K562 (cell line): ENCODE results near the gene MAPK8IP2. TPM values are rescaled to one million over a fixed set of nuclear protein-coding genes. Genes with fewer than 3 reads are reported as not detected.

ENCODE experiments used
- ATAC-seq: fragments of 200-7000 bp; cut with Tn5 transposase; 3 replicates; pipeline ENCODE4 v1.9.1; 2020; ENCODE audit warnings: moderate library complexity
- BruUV-seq: library from RNA; stranded (reverse); fragments of 400-500 nt; replicated peaks from 2 replicates; lab custom pipeline; 2021; lab: Mats Ljungman, UMichigan
- CTCF ChIA-PET: fragments of 300-600 bp; formaldehyde crosslinking; extraction: SDS; loops from one replicate; lab custom pipeline; 2021; ENCODE audit warnings: low intra/inter-chr PET ratio; lab: Yijun Ruan, JAX
- POLR2A ChIA-PET: fragments of 300-600, 350-650 bp; sonication (Branson Sonifier 250); formaldehyde crosslinking; extraction: SDS; loops from one replicate; lab custom pipeline; 2021; ENCODE audit warnings: antibody characterized with exemption, inconsistent platforms; lab: Yijun Ruan, JAX
- DNase-seq, 4 experiments: peaks; one replicate each; pipeline versions ENCODE4 v3.0.0 to v3.0.0-alpha.2; 2011 to 2018; ENCODE audit warnings: low spot score in 3 of 4, mixed read lengths in 3 of 4; ENCODE audit errors: extremely low read depth in 1 of 4
- FAIRE-seq: peaks from 2 replicates; lab custom pipeline; 2011; peaks lifted over from hg19 to GRCh38; lab: Jason Lieb, UNC
- H2AFZ ChIP-seq: 2 replicates; pipeline ENCODE4 v1.6.0; 2011; ENCODE audit warnings: low read depth, low read length, control low read depth, inconsistent platforms
- H3K27ac ChIP-seq: fragments of 200-600 bp; 3 replicates; pipeline ENCODE4 v1.8.0; 2011; ENCODE audit warnings: low read depth, mild to moderate bottlenecking, control low read depth, inconsistent platforms, low read length, moderate library complexity, mixed read lengths; ENCODE audit errors: extremely low read depth
- H3K27me3 ChIP-seq, 2 experiments: fragments of 300-600 bp in 1 of 2; 2 replicates in 1 of 2; 3 replicates in 1 of 2; pipeline versions ENCODE4 v1.6.0 to v1.8.0; 2011; ENCODE audit warnings: inconsistent platforms in 2 of 2, low read length in 2 of 2, mild to moderate bottlenecking in 1 of 2, mixed read lengths in 1 of 2, moderate library complexity in 1 of 2; ENCODE audit not compliant: control insufficient read depth in 2 of 2, insufficient read depth in 2 of 2
- H3K36me3 ChIP-seq: fragments of 300-600 bp; 3 replicates; pipeline ENCODE4 v1.8.0; 2011; ENCODE audit warnings: mild to moderate bottlenecking, low read length, inconsistent platforms; ENCODE audit not compliant: control insufficient read depth, insufficient read depth
- H3K4me1 ChIP-seq, 2 experiments: fragments of 200-600 bp in 1 of 2; replicated peaks in 1 of 2; 2 replicates in 1 of 2; 3 replicates in 1 of 2; pipeline versions ENCODE4 v1.5.1 to v1.8.0; 2011; ENCODE audit warnings: inconsistent platforms in 2 of 2, low read length in 2 of 2, mild to moderate bottlenecking in 1 of 2, mixed read lengths in 1 of 2, moderate library complexity in 1 of 2; ENCODE audit not compliant: control insufficient read depth in 2 of 2, insufficient read depth in 2 of 2
- H3K4me2 ChIP-seq: 2 replicates; pipeline ENCODE4 v1.6.1; 2011; ENCODE audit warnings: low read length, control low read depth, inconsistent platforms, mixed read lengths; ENCODE audit not compliant: insufficient read depth
- H3K4me3 ChIP-seq: fragments of 200-600 bp; sonication (generic), shearing (Covaris generic); 2 replicates; pipeline ENCODE4 v1.5.1; 2016; ENCODE audit warnings: control low read depth, inconsistent platforms
- H3K79me2 ChIP-seq: fragments of 200-600 bp; 3 replicates; pipeline ENCODE4 v1.8.0; 2011; ENCODE audit warnings: low read length, inconsistent platforms; ENCODE audit not compliant: control insufficient read depth, insufficient read depth
- H3K9ac ChIP-seq, 2 experiments: 2 replicates each; pipeline versions ENCODE4 v1.6.0 to v1.6.1; 2011; ENCODE audit warnings: low read depth in 2 of 2, low read length in 2 of 2, control low read depth in 1 of 2, inconsistent platforms in 1 of 2, mild to moderate bottlenecking in 1 of 2, mixed read lengths in 1 of 2; ENCODE audit not compliant: insufficient read depth in 1 of 2
- H3K9me1 ChIP-seq: one replicate; pipeline ENCODE4 v1.6.0; 2011; ENCODE audit warnings: inconsistent platforms, mild to moderate bottlenecking, low read length, moderate library complexity; ENCODE audit not compliant: control insufficient read depth, insufficient read depth
- H3K9me3 ChIP-seq: replicated peaks from 2 replicates; pipeline ENCODE4 v1.5.1; 2011; ENCODE audit warnings: low read depth, low read length, inconsistent platforms; ENCODE audit not compliant: control insufficient read depth, insufficient read depth
- H4K20me1 ChIP-seq: replicated peaks from 2 replicates; pipeline ENCODE4 v1.6.1; 2011; ENCODE audit warnings: low read length, inconsistent platforms, mixed read lengths; ENCODE audit not compliant: control insufficient read depth, insufficient read depth
- BMI1 ChIP-seq: fragments of 150-350 bp; IDR thresholded peaks from 2 replicates; pipeline ENCODE4 v1.6.1; 2014; ENCODE audit warnings: low read length
- BRCA1 ChIP-seq, 2 experiments: fragments of 450-650 bp in 1 of 2; sonication (generic) in 1 of 2; formaldehyde crosslinking in 1 of 2; IDR thresholded peaks; 2 replicates each; pipeline versions ENCODE4 v1.5.0 to v1.6.1; 2017 to 2020; ENCODE audit warnings: mild to moderate bottlenecking in 1 of 2, missing genetic modification reagents in 1 of 2
- EGR1 ChIP-seq: fragments of 450-650 bp; conservative IDR thresholded peaks from 2 replicates; pipeline ENCODE4 v1.6.1; 2017; ENCODE audit warnings: mild to moderate bottlenecking
- ETV6 ChIP-seq, 3 experiments: fragments of 150-350 bp in 1 of 3; sonication (generic) in 1 of 3; formaldehyde crosslinking in 1 of 3; IDR thresholded peaks; 2 replicates each; pipeline versions ENCODE4 v1.6.1 to v1.8.0; 2014 to 2022; ENCODE audit warnings: borderline replicate concordance in 2 of 3, low read depth in 2 of 3, antibody characterized with exemption in 1 of 3, low read length in 1 of 3, mild to moderate bottlenecking in 1 of 3, missing genetic modification reagents in 1 of 3
- FIP1L1 ChIP-seq: fragments of 200-400 bp; formaldehyde crosslinking; IDR thresholded peaks from 2 replicates; pipeline ENCODE4 v1.6.1; 2018; ENCODE audit warnings: mild to moderate bottlenecking, low read depth, low read length; ENCODE audit not compliant: poor library complexity, severe bottlenecking
- MBD1 ChIP-seq: fragments of 250-450 bp; sonication (Bioruptor Pico); IDR thresholded peaks from 2 replicates; pipeline ENCODE4 v1.8.0; 2022; ENCODE audit warnings: inconsistent platforms
- SIRT6 ChIP-seq: IDR thresholded peaks from one replicate; pipeline ENCODE4 v1.6.1; 2012; ENCODE audit warnings: low read depth, mild to moderate bottlenecking, control low read depth, inconsistent platforms, low read length, moderate library complexity
- SRSF3 ChIP-seq: fragments of 200-400 bp; formaldehyde crosslinking; IDR thresholded peaks from 2 replicates; pipeline ENCODE4 v1.6.1; 2016; ENCODE audit warnings: mild to moderate bottlenecking, low read length, moderate library complexity; ENCODE audit not compliant: insufficient read depth
- TAF15 ChIP-seq: fragments of 200-400 bp; formaldehyde crosslinking; IDR thresholded peaks from 2 replicates; pipeline ENCODE4 v1.6.1; 2017; ENCODE audit warnings: mild to moderate bottlenecking, low read depth, low read length, moderate library complexity
- ZNF253 ChIP-seq: fragments of 250-450 bp; sonication (Bioruptor Pico); conservative IDR thresholded peaks from 2 replicates; pipeline ENCODE4 v1.6.1; 2021; ENCODE audit warnings: mild to moderate bottlenecking
- WGBS: fragments of 100-300 bp; shearing (Covaris generic); methylation state at CpG from one replicate; pipeline ENCODE4 v1.1.6; 2016; ENCODE audit warnings: low coverage, mixed read lengths; ENCODE audit not compliant: insufficient coverage; ENCODE audit errors: missing lambda C conversion rate; 5-methylcytosine and 5-hydroxymethylcytosine counted together
- in situ Hi-C: fragments of 300-500 bp; cut with MboI; formaldehyde crosslinking; loops from 4 replicates; pipeline ENCODE4 v1.15.0; 2018; ENCODE audit warnings: inconsistent platforms, mixed read lengths
- intact Hi-C: fragments of 100-400 bp; cut with micrococcal nuclease; formaldehyde crosslinking; loops from 2 replicates; pipeline ENCODE4 v1.14.2; 2022
- polyA plus RNA-seq, 8 experiments: library from polyadenylated mRNA; depleted of rRNA in 4 of 8; stranded (reverse) in 5 of 8; unstranded in 3 of 8; fragments of >200 nt; fragmentation: Nextera tagmentation in 2 of 8; fragmentation: Illumina TruSeq in 1 of 8; extraction: Ambion mirVana in 2 of 8; extraction: Trizol in 1 of 8; gene quantifications; 2 replicates each; pipeline versions ENCODE4 v1.2.1 to v1.2.3, GENCODE V29; 2011 to 2014; ENCODE audit warnings: inconsistent platforms in 1 of 8, missing spikeins in 1 of 8
- total RNA-seq, 7 experiments: library from RNA; depleted of rRNA in 6 of 7; stranded (reverse); fragments of >200 nt in 6 of 7; fragmentation: Illumina TruSeq in 2 of 7; extraction: Trizol in 2 of 7; gene quantifications; 2 replicates each; pipeline versions ENCODE4 v1.2.1 to v1.2.3, GENCODE V29; 2011 to 2021; ENCODE audit warnings: low replicate concordance in 1 of 7
- TF ChIP-seq, protein P1 (sequence below), 2 experiments: fragments of 450-650 bp; conservative IDR thresholded peaks; 2 replicates each; pipeline ENCODE4 v1.6.1; 2017; ENCODE audit warnings: mild to moderate bottlenecking in 2 of 2, moderate library complexity in 2 of 2
- TF ChIP-seq, protein P2 (sequence below): fragments of 200-800 bp; sonication (Bioruptor generic); IDR thresholded peaks from 2 replicates; pipeline ENCODE4 v1.6.1; 2017; ENCODE audit warnings: missing genetic modification characterization, missing compliant biosample characterization

MAPK8IP2 gene
- total and polyA plus RNA-seq, 9 of the 15 experiments (the other 6 are each of a cell fraction or from before 2014, with no cell fraction given), result 0.01 to 0.47 (median 0.07) TPM; not detected in 2

- TF ChIP-seq TAF15, result no peak
- TF ChIP-seq, protein P1, sequence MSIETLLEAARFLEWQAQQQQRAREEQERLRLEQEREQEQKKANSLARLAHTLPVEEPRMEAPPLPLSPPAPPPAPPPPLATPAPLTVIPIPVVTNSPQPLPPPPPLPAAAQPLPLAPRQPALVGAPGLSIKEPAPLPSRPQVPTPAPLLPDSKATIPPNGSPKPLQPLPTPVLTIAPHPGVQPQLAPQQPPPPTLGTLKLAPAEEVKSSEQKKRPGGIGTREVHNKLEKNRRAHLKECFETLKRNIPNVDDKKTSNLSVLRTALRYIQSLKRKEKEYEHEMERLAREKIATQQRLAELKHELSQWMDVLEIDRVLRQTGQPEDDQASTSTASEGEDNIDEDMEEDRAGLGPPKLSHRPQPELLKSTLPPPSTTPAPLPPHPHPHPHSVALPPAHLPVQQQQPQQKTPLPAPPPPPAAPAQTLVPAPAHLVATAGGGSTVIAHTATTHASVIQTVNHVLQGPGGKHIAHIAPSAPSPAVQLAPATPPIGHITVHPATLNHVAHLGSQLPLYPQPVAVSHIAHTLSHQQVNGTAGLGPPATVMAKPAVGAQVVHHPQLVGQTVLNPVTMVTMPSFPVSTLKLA (conservative IDR thresholded peaks at IDR 0.05), result peak; percentile 83 to 93
- TF ChIP-seq ETV6 (IDR thresholded peaks at IDR 0.05; ENCODE audit: borderline replicate concordance in 1 of 2, low read depth in 2 of 2, low read length in 1 of 2), result no peak
- peak; percentile 93; the same call in 1 of the 2 replicates for TF ChIP-seq ETV6 (CRISPR knock-in tag; IDR thresholded peaks at IDR 0.05; ENCODE audit: borderline replicate concordance)
- no peak for TF ChIP-seq BMI1
- no peak for TF ChIP-seq FIP1L1
These were observed 657 bp upstream of the MAPK8IP2 start (continued) for GRCh38 chr22:50599816-50600455.

DNA sequence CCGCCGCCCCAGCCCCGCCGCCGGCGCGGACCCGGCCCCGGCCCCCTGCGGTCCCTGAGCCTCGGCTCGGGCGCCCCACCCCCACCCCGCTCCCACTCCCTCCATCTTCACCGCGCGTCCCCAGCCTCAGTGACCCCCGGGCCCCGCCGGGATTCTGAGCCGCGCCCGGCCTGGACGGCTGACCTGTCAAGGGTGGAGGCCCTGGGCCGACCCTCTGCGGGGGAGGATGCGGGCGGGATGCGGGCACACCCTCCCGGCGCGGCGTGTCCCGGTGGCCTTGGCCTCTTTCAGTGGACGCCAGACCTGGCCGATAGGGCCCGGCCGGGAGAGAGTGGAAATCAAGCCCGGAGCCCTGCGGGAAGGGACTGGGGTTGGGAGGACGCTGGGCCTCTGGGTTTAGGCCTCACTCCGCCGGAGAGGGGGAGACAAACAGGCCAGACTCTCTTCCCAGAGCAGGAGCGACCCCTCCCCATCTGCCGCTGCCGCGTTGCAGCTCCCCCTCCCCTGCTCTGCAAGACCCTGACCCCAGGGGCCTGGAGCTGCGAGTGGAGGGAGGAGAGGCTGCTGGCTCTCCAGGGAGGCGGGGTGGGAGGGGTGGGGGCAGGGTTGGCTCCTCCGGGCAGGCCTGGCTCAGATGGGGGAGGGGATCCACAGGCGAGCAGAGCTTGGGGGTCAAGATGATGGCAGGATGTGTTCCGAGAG, 525 bp downstream of the MAPK8IP2 start:
- DNase-seq (peak in 2 of 4 experiments; percentile 47 to 53), ATAC-seq (no peak), FAIRE-seq (no peak)
- CTCF ChIA-PET, result no interaction called here
- BruUV-seq, result no TSS peak
- Histone ChIP-seq H3K27me3 (peaks cover 9 to 55% of the 10 kb centered on the region in 2 experiments; a peak in 4 of 5 replicates), H2AFZ (no peak overlapping the region), H3K9me3 (no peaks in the 10 kb centered on the region), H3K79me2 (no peaks in the 10 kb centered on the region), H3K9ac (no peak overlapping the region), H3K9me1 (no peaks in the 10 kb centered on the region), H3K4me3 (no peak overlapping the region), H4K20me1 (peaks cover 3% of the 10 kb centered on the region; the same call in 1 of the 2 replicates), H3K27ac (no peak overlapping the region), H3K4me1 (peaks cover 0 to 17% of the 10 kb centered on the region in 2 experiments; a peak in 2 of 5 replicates), H3K36me3 (no peaks in the 10 kb centered on the region), H3K4me2 (no peak overlapping the region)
- WGBS, result 0% methylated on average over 11 of the region's 52 CpGs
- TF ChIP-seq MBD1 (CRISPR knock-in tag) (no peak), BRCA1 (IDR thresholded peaks at IDR 0.05) (no peak), BRCA1 (CRISPR knock-in tag; IDR thresholded peaks at IDR 0.05) (no peak), EGR1 (0 out of 2 replicates have a peak, but pooled peaks have one; percentile 36), ZNF253 (CRISPR knock-in tag) (no peak), SIRT6 (no peak), SRSF3 (no peak)
- TF ChIP-seq, protein P2, sequence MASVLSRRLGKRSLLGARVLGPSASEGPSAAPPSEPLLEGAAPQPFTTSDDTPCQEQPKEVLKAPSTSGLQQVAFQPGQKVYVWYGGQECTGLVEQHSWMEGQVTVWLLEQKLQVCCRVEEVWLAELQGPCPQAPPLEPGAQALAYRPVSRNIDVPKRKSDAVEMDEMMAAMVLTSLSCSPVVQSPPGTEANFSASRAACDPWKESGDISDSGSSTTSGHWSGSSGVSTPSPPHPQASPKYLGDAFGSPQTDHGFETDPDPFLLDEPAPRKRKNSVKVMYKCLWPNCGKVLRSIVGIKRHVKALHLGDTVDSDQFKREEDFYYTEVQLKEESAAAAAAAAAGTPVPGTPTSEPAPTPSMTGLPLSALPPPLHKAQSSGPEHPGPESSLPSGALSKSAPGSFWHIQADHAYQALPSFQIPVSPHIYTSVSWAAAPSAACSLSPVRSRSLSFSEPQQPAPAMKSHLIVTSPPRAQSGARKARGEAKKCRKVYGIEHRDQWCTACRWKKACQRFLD (CRISPR knock-in tag), result no peak
- POLR2A ChIA-PET, result no interaction called here
- in situ Hi-C loops, result no loop called here
- intact Hi-C loops, result no loop called here
